DOHH2 (cell line): ENCODE data around the gene SOAT2.

Experiments used
- EZH2phosphoT487 ChIP-seq: fragments of 200-600 bp; sonication (generic); IDR thresholded peaks from 2 replicates; pipeline ENCODE4 v1.6.1; 2017; ENCODE audit warnings: borderline replicate concordance, mild to moderate bottlenecking, antibody characterized with exemption, low read length, moderate library complexity, mixed read lengths
- TF ChIP-seq, protein P1 (sequence below): fragments of 200-600 bp; sonication (generic); IDR thresholded peaks from one replicate; pipeline ENCODE4 v1.5.1; 2014; ENCODE audit warnings: antibody characterized with exemption, mild to moderate bottlenecking, low read depth, low read length; ENCODE audit not compliant: poor library complexity, severe bottlenecking

- TF ChIP-seq, protein P1, sequence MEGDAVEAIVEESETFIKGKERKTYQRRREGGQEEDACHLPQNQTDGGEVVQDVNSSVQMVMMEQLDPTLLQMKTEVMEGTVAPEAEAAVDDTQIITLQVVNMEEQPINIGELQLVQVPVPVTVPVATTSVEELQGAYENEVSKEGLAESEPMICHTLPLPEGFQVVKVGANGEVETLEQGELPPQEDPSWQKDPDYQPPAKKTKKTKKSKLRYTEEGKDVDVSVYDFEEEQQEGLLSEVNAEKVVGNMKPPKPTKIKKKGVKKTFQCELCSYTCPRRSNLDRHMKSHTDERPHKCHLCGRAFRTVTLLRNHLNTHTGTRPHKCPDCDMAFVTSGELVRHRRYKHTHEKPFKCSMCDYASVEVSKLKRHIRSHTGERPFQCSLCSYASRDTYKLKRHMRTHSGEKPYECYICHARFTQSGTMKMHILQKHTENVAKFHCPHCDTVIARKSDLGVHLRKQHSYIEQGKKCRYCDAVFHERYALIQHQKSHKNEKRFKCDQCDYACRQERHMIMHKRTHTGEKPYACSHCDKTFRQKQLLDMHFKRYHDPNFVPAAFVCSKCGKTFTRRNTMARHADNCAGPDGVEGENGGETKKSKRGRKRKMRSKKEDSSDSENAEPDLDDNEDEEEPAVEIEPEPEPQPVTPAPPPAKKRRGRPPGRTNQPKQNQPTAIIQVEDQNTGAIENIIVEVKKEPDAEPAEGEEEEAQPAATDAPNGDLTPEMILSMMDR, result no peak
- no peak for TF ChIP-seq EZH2phosphoT487
These were observed 6.1 kb upstream of the SOAT2 start for GRCh38 chr12:53097207-53097563.
